Measurements from ENCODE around the gene CKAP2L.

CKAP2L gene

DNA sequence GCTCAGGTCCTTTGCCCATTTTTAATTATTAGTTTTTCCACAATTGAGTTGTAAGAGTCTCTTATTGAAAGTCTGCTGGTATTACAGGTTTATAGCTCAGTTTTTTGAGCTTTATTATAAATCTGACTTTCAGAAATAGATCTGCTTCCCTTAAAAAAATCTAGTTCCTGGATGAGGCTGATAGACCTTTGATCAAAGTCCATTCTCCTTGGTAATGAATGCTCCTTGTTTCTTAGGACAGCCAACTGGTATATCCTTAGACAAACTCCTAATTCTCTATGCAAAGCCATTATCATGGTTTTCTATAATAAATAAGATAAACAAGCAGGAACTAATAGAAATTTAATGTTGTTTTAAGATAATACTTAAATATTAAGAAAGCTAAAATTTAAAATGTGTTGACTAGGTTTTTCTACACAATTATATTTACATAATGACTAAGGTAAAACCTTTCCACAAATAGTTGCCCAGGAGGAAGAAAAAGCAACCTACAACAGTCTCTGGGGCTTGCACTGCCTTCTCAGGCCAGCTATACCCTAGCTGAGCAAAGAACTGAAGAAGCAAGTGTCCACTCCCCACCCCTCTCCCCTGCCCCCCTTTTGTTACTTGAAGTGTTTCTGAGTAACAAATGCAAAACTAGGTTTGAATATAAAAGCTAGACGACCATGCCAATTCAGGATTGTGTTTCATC is 26.7 kb downstream of the CKAP2L start:
- H3K9ac ChIP-seq (ENCODE audit: low read length), result no peak overlapping the region
- H3K4me3 ChIP-seq (ENCODE audit: low read length), result no peak overlapping the region
- H2AFZ ChIP-seq (ENCODE audit: low read depth, low read length), result no peak overlapping the region
- H3K27ac ChIP-seq (ENCODE audit: low read length), result no peak overlapping the region
- no peaks in the 10 kb centered on the region for H3K79me2 ChIP-seq (ENCODE audit: low read length)
- H3K4me1 ChIP-seq (ENCODE audit: low read length), result no peaks in the 10 kb centered on the region
- no peak for TF ChIP-seq EZH2phosphoT487 (IDR thresholded peaks at IDR 0.05; ENCODE audit: low read depth)
- TF ChIP-seq, protein P1, sequence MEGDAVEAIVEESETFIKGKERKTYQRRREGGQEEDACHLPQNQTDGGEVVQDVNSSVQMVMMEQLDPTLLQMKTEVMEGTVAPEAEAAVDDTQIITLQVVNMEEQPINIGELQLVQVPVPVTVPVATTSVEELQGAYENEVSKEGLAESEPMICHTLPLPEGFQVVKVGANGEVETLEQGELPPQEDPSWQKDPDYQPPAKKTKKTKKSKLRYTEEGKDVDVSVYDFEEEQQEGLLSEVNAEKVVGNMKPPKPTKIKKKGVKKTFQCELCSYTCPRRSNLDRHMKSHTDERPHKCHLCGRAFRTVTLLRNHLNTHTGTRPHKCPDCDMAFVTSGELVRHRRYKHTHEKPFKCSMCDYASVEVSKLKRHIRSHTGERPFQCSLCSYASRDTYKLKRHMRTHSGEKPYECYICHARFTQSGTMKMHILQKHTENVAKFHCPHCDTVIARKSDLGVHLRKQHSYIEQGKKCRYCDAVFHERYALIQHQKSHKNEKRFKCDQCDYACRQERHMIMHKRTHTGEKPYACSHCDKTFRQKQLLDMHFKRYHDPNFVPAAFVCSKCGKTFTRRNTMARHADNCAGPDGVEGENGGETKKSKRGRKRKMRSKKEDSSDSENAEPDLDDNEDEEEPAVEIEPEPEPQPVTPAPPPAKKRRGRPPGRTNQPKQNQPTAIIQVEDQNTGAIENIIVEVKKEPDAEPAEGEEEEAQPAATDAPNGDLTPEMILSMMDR (IDR thresholded peaks at IDR 0.05; ENCODE audit: low read depth, low read length), result no peak
- H3K27me3 ChIP-seq (ENCODE audit: low read depth, low read length), result no peaks in the 10 kb centered on the region
- H3K4me2 ChIP-seq (ENCODE audit: low read length), result no peak overlapping the region
- H3K9me3 ChIP-seq (ENCODE audit: insufficient read depth, low read length), result no peaks in the 10 kb centered on the region
- peaks cover 46% of the 10 kb centered on the region for H3K36me3 ChIP-seq (replicated peaks; ENCODE audit: low read depth, low read length)
- H4K20me1 ChIP-seq (ENCODE audit: insufficient read depth, low read length), result no peaks in the 10 kb centered on the region

DNA sequence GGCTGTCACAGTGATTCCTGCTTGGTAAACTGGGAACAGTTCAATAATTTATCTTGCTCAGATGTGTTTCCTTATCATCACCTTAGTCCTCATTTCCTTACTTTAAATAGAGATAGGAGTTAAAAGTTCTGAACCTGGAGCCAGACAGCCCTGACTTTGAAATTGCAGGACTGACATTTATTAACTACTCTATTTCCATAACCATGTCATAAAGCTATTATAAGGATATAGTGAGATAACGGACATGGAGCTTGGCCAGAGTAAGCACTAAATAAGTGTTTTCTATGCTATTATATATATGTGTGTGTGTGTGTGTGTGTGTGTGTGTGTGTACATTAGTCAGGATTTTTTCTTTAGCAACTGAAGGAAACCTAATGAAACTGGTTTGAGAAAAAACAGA is 30.5 kb downstream of the CKAP2L start:
- no peak for TF ChIP-seq EZH2phosphoT487 (IDR thresholded peaks at IDR 0.05; ENCODE audit: low read depth)
- TF ChIP-seq, protein P1 (IDR thresholded peaks at IDR 0.05; ENCODE audit: low read depth, low read length), result no peak
- H3K9me3 ChIP-seq (ENCODE audit: insufficient read depth, low read length), result no peaks in the 10 kb centered on the region
- no peaks in the 10 kb centered on the region for H3K27me3 ChIP-seq (ENCODE audit: low read depth, low read length)
- no peak overlapping the region for H3K4me2 ChIP-seq (ENCODE audit: low read length)
- H3K27ac ChIP-seq (ENCODE audit: low read length), result no peak overlapping the region
- H3K4me1 ChIP-seq (ENCODE audit: low read length), result no peaks in the 10 kb centered on the region
- H3K36me3 ChIP-seq (replicated peaks; ENCODE audit: low read depth, low read length), result peaks cover 15% of the 10 kb centered on the region
- no peak overlapping the region for H3K4me3 ChIP-seq (ENCODE audit: low read length)
- H3K79me2 ChIP-seq (ENCODE audit: low read length), result no peaks in the 10 kb centered on the region
- no peak overlapping the region for H2AFZ ChIP-seq (ENCODE audit: low read depth, low read length)
- no peaks in the 10 kb centered on the region for H4K20me1 ChIP-seq (ENCODE audit: insufficient read depth, low read length)
- no peak overlapping the region for H3K9ac ChIP-seq (ENCODE audit: low read length)

DNA sequence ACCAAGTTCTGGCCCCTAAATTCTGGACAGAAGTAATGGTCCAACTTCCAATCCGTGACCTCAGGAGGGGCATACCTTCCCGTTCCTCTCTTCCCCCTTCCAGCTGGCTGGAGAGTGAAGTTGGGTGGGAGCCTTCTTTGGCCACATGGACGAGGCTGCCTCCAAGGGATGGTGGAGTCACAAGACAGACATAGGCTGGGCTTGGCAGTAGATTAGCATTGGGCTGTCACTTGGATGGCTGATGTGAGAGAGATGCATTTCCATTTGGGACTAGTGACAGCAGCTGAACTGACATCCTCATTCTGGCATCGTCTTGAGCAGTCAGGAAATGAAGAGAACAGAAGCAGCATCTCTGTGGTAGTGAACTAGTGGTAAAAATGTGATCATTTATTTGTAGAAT is 31.0 kb downstream of the CKAP2L start:
- TF ChIP-seq EZH2phosphoT487 (IDR thresholded peaks at IDR 0.05; ENCODE audit: low read depth), result no peak
- TF ChIP-seq, protein P1 (IDR thresholded peaks at IDR 0.05; ENCODE audit: low read depth, low read length), result no peak
- no peak overlapping the region for H3K9ac ChIP-seq (ENCODE audit: low read length)
- no peaks in the 10 kb centered on the region for H3K79me2 ChIP-seq (ENCODE audit: low read length)
- no peaks in the 10 kb centered on the region for H4K20me1 ChIP-seq (ENCODE audit: insufficient read depth, low read length)
- no peak overlapping the region for H2AFZ ChIP-seq (ENCODE audit: low read depth, low read length)
- H3K27me3 ChIP-seq (ENCODE audit: low read depth, low read length), result no peaks in the 10 kb centered on the region
- H3K9me3 ChIP-seq (ENCODE audit: insufficient read depth, low read length), result no peaks in the 10 kb centered on the region
- H3K4me3 ChIP-seq (ENCODE audit: low read length), result no peak overlapping the region
- no peak overlapping the region for H3K4me2 ChIP-seq (ENCODE audit: low read length)
- peaks cover 12% of the 10 kb centered on the region for H3K36me3 ChIP-seq (replicated peaks; ENCODE audit: low read depth, low read length)
- no peak overlapping the region for H3K27ac ChIP-seq (ENCODE audit: low read length)
- peaks cover 4% of the 10 kb centered on the region for H3K4me1 ChIP-seq (ENCODE audit: low read length)

DNA sequence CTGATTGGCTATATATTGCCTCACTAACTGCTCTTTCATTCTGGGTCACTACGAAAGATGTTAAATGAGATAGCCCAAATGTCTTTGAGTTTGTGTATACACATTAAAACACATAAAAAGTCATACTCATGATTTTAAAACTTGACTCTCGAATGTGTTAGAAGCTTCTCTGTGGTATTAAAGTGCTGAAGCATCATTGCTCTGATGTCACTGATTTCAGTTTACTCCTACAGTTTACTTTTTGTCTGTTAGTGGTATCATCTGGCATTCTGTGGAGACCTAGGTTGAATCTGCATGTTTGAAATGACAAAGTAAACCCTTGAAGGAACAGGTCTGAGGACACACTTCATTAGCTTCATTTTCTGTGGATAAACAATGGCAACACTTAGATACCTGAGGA is 32.9 kb downstream of the CKAP2L start:
- no peaks in the 10 kb centered on the region for H3K36me3 ChIP-seq (replicated peaks; ENCODE audit: low read depth, low read length)
- no peaks in the 10 kb centered on the region for H3K9me3 ChIP-seq (ENCODE audit: insufficient read depth, low read length)
- H3K79me2 ChIP-seq (ENCODE audit: low read length), result no peaks in the 10 kb centered on the region
- H3K9ac ChIP-seq (ENCODE audit: low read length), result no peak overlapping the region
- H3K4me2 ChIP-seq (ENCODE audit: low read length), result no peak overlapping the region
- H2AFZ ChIP-seq (ENCODE audit: low read depth, low read length), result no peak overlapping the region
- TF ChIP-seq, protein P1 (IDR thresholded peaks at IDR 0.05; ENCODE audit: low read depth, low read length), result no peak
- no peak for TF ChIP-seq EZH2phosphoT487 (IDR thresholded peaks at IDR 0.05; ENCODE audit: low read depth)
- no peak overlapping the region for H3K4me3 ChIP-seq (ENCODE audit: low read length)
- peaks cover 13% of the 10 kb centered on the region for H3K4me1 ChIP-seq (ENCODE audit: low read length)
- no peak overlapping the region for H3K27ac ChIP-seq (ENCODE audit: low read length)
- H4K20me1 ChIP-seq (ENCODE audit: insufficient read depth, low read length), result no peaks in the 10 kb centered on the region
- no peaks in the 10 kb centered on the region for H3K27me3 ChIP-seq (ENCODE audit: low read depth, low read length)

Data from OCI-LY3 (cell line).